Measurements from ENCODE around the gene PANK1.

Gene PANK1

DNA sequence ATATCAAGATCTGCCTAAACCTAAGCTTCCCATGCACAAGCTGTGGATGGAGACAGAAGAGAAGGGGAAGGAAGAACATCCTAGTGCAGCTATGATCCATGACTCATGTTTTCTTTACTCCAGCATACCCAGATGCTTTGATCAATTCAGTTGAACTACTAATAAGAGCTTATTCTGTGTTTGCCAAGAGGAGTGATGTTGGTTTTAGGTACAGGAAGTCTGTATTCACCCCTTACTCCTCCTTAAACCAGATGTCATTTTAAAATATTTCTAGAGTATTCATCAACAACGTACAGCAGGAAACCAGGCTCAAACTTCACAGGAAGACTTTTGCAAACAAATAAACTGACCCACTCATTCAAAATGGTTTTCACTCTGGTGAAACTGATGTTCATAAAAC is 29.2 kb downstream of the PANK1 start:
- no peak for DNase-seq (ENCODE audit: low spot score)

DNA sequence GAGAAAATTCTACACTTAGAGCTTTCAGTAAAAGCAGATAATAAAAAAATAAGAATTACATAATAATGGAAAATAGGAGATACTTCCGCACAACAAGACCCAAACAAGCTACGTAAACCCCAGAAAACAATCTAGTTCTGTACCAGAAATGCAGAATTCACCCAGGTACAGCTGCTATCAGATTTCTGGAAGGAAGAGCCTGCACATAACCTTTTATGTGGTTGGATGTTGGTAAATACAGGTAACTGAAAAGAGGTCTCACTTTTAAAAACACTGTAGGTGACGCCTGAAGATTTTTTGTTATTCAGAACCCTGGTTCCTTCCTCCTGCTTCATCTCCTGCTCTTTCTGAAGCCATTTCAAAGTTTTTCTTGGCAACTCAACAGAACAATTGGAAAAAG is 29.9 kb downstream of the PANK1 start:
- DNase-seq (ENCODE audit: low spot score) = no peak

DNA sequence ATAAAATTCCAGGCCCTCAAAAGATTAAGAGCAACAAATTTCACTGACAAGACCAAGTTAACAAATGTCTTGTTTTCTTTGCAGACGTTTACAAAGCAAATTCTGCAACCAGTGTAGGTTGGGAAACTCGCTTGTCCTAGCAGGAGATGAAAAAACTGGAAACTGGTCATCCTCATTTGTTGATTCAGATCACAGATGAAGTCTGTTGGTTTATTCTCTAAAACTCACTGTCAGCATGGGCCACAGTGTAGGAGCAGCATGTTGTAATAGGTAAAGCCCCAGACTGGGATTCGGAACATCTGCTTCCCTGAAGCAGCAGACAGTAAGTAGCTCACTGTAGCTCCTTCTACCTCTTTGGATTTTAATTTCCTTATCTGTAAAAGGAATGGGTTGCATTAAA is 31.5 kb downstream of the PANK1 start:
- no peak for DNase-seq (ENCODE audit: low spot score)

DNA sequence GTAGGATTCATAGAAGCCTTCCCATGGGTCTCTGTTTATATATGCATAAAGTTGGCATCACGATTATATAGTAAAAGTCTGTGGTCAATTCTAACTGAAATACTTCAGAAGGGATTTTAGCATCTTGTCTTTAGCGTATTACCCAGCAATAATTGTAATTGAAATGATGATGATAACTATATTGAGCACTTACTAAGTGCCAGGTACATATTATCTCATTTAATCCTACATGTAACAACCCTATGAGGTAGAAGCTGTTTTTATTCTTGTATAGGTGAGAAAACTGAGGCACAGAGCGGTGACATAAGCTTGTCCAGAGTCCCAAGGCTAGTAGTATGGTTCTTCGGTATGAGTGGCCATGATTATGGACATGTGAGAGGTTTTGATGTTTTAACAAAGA is 33.8 kb downstream of the PANK1 start:
- no peak for DNase-seq (ENCODE audit: low spot score)

DNA sequence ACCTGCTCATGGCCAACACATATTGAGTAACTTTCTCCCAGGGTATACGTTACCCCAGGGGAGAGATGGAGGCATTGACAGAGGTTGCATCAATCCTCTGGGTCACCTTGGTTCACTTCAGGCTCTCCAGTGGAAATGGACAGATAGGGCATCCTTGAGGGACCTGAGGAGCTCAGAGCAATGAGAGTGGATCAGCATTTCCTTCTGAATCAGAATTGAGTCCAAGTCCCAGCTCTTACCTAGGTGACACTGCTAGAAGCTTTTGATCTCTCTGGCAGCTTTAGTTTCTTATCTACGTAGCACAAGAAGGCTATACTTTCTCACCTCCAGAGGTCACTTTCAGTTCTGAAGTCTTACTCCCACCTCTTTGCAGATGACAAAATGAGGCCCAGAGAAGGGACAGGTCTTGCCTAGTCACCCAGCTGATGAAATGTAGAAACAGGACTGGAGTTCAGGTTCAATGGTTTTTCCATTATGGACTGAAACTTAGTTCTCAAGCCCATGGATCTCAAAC is 35.2 kb downstream of the PANK1 start:
- DNase-seq (ENCODE audit: low spot score) = no peak

DNA sequence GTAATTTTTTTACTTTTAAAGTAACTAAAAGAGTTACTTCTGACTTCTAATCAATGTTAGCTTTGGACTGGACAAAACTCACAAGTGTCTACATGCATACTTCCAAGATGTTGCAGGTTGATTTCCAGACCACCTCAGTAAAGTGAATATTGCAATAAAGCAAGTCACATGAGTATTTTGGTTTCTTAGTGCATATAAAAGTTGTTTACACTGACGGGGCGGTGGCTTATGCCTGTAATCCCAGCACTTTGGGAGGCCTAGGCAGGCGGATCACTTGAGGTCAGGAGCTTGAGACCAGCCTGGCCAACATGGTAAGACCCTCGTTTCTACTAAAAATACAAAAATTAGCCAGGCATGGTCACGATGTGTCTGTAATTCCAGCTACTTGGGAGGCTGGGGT is 40.8 kb downstream of the PANK1 start:
- DNase-seq (ENCODE audit: low spot score) = no peak

DNA sequence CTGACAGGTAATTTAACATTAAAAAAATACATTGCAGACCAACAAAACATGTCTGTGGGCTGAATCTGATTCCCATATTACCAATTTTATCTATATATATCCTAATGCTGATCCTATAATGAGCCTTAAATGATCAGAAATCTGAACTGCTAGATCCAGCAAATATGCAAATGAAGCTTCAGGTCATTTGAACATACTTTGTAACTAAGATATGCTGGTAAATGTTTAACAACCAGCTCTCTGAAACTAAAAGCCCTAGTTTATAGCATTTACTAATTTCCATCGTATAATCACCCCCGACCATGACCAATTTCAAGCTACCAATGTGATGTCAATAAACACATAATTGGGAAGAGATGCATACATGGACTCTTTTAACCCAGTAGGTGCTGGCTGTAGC is 42.1 kb downstream of the PANK1 start:
- DNase-seq (ENCODE audit: low spot score) = no peak

DNA sequence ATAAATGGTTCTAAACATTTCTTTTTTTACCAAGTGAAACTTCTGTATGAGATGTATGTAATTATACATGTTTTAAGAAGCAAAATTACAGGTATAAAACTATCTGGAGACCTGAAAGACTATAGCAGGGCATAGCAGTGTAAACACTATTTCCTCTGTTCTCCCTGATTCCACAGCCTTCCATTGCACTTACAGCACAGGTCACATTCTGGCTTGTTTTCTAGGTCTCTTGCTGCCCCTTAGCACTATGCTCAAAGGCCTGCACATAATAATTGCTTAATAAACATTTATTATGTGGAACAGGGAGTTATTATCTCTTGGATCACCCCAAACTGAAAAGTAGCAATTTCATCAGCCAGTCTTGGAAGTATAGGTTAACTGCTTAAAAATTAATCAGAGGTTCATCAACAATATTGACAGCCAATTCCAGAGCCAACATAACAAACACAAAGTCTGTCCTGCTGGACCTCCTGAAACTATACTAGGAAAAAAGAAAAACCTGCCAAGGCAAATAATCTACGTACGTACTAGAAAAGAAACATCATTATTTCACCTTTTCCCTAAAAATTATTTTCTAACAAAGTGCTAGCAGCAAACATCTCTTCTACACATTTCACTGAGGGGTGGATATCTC is 43.2 kb downstream of the PANK1 start:
- no peak for DNase-seq (ENCODE audit: low spot score)

DNA sequence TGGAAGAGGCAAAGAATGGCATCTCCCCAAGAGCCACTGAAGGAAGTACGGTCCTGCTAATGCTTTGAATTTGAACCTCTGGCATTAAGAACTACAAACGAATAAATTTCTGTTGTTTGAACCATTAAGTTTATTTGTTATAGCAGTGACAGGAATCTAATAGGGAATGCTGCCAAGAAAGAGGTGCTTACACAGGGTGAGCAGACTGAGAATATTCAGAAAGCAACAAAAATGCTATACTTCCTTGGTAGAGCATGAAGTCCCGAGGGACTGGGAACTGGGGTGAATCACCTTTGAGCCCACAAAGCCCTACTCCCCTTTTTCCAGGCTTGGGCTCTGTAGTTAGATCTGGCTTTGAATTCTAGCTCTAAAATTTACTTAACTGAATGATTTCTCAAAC is 45.0 kb downstream of the PANK1 start:
- no peak for DNase-seq (ENCODE audit: low spot score)

DNA sequence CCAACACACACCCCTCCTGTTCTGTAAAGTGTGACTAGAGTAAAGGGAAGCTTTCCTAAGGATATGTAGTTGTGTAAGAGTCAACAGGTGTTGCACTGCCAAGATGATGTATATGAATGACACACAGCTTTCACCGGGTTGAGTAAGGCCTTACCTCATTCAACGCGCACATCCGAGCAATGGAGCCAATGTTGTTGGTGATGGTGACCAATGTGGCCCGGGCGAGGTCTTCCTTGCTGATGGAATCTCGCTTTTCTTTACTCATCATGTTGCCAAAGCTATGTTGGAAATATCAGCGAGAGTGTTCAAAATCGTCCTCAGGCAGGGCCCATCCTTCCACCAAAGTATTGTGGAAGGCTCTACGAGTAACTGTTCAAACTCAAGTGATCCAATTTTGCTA is 52.0 kb downstream of the PANK1 start:
- DNase-seq (ENCODE audit: low spot score) = no peak

DNA sequence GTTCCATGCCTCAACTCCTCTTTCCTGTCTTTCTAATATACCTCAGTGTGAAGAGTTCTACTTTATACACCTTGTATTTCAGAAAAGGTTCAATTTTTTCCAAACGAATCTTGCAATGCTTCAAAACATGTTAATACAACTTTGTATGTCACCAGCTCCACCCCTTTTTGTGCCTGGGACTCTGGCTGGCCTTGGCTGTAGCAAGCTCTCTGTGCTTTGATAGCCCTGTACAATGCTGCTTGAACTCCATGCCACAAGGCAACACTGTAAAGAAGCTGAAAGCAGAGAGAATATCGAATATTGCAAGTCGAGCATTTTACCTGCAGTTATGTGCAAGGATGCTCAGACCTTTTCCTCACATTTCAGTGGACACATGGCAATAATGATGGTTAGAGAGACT is 52.5 kb downstream of the PANK1 start:
- no peak for DNase-seq (ENCODE audit: low spot score)

DNA sequence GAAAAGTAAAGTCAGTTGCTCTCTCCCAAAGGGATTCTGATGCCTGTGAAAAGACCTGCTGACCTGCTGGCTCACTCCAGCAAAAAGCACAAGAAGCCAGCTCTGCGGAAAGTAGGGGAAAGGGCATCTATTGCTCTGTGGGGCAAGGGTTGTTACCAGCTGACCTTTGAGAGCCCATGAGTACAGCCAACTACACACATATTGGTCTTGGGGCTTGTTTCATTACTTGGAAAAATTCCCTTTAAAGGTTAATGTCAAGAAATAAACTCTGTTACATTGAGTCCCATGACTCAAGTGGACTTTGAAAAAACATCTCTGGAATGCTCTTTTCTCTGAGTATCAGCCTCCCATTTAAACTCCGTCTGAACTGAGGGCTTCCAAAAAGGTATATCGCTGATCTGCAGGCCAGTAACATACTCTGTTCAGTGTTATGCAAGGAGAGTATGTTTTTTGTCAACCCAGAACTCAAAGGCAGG is 53.2 kb downstream of the PANK1 start:
- no peak for DNase-seq (ENCODE audit: low spot score)

DNA sequence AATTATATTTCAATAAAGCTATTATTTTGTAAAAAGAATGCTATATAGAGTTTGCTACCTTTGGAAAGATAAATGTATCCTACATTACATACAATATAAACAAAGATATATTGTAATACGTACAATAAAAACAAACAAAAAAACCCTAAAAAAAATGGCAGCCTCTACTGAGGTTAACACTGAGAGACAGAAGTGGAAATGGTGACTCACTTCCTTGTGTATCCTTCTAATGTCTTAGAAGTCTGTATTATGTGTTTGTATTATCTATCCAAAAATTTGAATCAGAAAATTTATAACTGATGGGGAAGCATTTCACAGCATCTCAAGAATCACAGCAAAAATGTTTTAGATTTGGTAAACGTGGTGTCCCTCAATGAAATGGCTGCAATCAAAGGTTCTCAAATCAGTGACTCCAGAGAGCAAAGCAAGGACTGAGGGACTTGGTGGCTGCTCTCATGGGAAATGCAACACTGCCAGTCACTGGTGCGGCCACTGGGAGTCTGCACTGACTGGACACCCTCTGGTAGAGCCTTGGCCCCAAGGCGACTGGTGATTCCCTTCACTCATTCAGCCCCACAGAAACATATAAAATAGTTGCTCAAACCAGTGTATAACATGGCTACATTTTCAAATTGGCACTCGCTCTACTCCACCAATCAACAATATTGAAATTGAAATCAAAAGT is 53.8 kb downstream of the PANK1 start:
- DNase-seq (ENCODE audit: low spot score) = no peak

DNA sequence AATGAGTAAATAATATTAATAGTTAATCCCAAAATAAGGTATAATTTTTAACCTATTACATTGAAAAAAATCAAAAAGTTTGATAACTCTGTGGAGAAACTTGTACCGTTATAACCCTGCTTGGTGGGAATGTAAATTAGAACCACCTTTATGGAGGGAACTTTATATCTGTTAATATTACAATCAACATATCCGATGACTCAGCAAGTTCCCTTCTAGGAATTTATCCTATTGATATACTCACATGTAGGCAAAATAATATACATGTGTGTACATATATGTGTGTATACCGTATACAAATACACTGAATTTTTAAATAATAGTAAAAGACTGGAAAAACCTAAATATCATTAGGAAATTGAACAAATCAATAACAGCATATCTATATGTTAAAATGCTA is 54.7 kb downstream of the PANK1 start:
- DNase-seq (ENCODE audit: low spot score) = no peak

DNA sequence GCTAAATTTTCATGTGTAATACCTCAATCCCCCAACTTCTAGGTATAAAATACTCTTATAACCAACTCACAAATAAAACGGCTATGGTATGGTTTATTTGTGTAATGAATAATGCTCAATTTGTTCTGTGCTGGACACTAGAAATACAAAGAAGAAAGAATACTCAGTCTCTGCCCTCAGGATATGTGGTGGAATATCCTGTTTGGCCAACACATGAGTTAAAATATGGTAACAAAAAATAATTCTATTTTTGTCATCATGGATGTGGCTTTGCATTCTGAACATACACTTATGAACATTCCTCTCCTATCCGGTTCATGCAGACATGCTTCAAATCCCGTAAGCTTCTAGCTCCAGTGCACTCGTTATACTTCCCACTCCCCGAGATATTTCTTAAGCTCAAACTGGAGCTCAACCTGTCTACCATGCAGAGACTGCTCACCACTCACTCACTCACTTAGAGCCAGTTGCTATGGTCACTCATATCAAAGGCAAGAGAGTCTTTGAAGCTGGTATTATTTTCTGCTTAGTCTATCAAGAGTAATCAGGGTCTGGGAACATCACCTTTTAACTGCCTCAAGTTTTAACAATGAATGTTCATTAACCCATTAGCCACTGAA is 55.8 kb downstream of the PANK1 start:
- no peak for DNase-seq (ENCODE audit: low spot score)

DNA sequence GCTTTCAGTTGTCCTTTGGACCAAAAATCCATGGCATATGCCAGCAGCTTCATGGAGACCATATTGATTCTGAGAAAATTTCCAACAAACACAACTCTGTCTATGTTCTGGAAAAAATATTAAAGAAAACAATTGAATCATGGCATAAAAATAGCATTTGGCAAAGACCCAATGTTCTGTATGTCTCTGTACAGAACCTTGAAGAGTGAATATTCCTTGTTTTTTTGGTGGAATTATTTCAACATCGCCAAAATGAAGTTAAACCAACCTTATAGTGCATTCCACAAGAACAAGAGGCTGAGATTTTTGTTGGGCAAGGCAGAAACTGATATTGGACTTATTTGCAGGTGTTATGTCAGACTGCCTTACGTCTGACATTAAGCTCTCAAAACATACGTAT is 56.4 kb downstream of the PANK1 start:
- DNase-seq (ENCODE audit: low spot score) = no peak

DNA sequence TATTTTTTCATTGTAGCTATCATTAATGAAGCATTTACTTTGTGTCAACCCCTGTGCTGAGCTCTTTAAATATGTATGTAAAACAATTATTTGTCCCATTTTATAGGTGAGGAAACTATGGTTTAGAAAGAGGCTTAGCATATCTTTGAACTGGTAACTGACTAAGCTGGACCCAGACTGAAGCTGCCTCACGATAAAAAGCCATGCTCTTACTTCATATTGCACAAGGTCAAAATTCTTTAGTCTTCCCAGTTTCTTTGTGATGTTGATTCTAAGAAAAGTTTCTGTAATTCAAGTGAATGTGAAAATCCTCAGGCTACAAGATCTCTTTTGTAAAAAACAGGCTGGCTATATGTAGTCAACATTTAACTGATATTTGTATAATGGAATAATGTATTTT is 63.0 kb downstream of the PANK1 start:
- no peak for DNase-seq (ENCODE audit: low spot score)

DNA sequence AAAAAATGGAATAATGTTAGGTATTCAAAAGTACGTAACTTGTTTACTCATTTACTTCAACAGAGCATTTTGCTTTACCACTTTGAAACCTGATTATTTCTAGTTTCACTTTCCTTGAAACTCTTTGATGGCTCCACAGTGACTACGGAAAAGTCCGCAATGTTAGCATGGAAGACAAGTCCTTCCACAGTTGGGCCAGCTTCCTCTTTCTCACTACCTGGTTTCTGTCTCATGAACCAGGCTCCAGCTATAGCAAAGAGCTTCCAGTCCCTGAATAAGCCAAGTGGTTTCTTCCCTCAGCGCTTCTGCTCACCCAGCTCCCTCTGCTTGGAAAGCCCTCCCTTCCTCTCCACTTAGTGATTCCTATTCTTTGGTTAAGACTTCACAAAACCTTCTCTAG is 64.8 kb downstream of the PANK1 start:
- DNase-seq (ENCODE audit: low spot score) = no peak

DNA sequence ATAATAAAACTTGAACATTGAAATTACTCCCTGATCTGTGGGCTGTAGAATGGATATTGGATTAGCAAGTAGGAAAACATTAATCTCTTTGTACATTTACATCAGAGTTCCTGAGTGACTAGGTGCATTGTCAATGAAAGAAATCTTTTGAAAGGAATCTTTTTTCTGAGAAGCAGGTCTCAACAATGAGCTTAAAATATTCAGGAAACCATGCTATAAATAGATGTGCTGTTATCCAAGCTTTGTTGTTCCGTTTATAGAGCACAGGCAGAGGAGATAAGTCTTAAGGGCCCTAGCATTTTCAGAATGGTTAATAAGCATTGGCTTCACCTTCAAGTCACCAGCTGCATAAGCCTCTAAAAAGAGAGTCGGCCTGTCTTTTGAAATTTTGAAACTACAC is 68.3 kb downstream of the PANK1 start:
- no peak for DNase-seq (ENCODE audit: low spot score)

DNA sequence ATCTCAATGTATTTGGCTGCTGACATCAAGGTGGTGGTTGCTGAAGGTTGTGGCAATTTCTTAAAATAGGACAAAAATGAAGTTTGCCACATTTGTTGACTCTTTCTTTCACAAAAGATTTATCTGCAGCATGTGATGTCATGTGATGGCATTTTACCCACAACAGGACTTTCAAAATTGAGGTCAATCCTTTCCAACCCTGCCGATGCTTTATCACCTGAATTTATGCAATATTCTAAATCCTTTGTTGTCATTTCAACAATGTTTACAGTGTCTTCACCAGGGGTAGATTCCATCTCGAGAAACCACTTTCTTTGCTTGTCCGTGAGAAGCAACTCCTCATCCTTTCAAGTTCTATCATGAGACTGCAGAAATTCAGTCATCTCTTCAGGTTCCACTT is 69.0 kb downstream of the PANK1 start:
- DNase-seq (ENCODE audit: low spot score) = no peak

DNA sequence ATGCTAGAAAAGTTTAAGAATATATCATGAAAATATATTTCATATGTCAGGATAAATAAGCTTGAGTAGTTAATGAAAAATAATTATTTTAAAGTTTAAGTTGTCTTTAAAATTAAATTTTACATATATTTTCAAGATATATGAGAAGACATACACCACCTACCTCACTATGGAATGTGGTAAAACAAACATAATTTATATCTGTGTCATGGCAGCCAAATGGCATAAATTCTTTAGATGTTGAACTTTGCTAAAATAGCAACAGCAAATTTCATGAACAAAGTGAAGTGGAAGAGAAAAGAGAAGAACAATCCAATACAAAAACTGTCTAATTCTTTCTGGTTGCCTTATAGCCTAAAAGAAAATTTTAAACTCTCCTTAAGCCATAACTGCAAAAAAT is 70.0 kb downstream of the PANK1 start:
- DNase-seq (ENCODE audit: low spot score) = no peak

DNA sequence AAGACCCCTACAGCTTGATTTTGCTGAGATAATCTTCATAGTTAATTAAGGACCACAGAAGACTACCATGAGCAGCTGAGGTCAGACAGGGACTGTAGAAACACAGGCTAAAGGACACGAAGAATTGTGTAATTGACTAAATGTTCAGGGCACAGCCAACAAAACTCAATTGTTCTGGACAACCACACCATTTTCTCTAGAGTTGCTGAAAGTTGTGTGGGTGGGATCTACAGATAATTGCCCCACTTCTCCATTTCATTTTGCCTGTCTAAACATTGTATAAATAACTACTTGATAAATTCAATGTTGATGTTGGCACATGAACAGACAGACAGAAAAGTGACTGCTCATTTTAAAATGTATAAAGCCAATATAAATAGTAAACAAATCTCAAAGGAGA is 70.7 kb downstream of the PANK1 start:
- DNase-seq (ENCODE audit: low spot score) = no peak

DNA sequence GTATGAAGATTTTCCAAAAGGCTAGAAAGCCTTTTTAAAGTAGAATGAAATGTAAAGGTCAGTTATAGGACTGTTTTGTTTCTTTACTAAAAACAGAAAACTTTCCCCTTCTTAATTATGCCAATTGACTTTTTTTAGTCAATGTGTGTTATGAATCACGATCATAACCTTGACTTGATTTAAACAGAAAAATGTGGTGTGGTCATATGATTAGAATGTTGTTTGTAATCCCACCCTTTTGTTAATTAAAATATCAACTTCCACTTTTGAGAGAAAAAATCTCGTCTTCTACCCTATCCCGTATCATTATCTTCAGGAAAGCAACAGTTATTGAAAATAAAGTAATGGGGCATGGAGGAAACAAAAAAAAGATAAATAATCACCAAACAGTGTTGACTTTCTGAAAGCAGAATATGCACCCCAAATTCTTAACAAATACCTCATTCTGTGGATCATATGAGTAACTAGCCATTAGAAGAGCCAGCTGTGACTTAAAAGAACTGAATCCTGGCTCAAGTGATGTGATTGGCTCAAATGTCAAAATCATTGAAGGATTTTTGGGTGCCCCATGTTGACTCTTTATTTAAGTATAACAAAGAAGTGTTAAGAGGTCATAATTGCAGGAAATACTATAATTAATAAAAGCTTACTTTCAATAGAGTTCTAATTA is 77.3 kb downstream of the PANK1 start:
- no peak for DNase-seq (ENCODE audit: low spot score)
